ENCODE data around the gene TESMIN. TPM values are rescaled to one million over a fixed set of nuclear protein-coding genes. Genes with fewer than 3 reads are reported as not detected.

Gene TESMIN
- total RNA-seq, 1 donor from 2014 or later: not detected

DNA sequence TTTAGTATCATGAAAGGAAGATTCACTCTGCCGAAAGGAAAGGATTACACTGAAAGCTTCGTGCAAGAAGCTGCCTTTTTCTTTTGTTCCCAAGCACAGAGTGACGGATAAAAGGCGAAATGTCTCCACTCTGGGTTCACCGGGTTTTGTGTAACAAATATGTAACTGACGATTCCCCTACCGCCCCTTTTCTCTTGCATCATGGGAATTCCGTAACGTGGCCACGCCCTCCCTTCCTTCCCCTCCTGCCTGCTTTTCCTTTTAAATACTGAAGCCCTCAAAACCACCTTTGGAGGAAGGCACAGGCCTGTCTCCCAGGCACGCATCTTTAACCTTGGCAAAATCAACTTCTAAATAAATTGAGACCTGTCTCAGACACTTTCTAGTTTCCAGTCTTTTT, 16.4 kb upstream of the TESMIN start:
- H3K36me3 ChIP-seq: peaks cover 88 to 95% of the 10 kb centered on the region in 2 donors
- no peak overlapping the region for H3K27ac ChIP-seq
- DNase-seq (ENCODE audit: low spot score in 2 of 2): no peak
- TF ChIP-seq, protein P1, sequence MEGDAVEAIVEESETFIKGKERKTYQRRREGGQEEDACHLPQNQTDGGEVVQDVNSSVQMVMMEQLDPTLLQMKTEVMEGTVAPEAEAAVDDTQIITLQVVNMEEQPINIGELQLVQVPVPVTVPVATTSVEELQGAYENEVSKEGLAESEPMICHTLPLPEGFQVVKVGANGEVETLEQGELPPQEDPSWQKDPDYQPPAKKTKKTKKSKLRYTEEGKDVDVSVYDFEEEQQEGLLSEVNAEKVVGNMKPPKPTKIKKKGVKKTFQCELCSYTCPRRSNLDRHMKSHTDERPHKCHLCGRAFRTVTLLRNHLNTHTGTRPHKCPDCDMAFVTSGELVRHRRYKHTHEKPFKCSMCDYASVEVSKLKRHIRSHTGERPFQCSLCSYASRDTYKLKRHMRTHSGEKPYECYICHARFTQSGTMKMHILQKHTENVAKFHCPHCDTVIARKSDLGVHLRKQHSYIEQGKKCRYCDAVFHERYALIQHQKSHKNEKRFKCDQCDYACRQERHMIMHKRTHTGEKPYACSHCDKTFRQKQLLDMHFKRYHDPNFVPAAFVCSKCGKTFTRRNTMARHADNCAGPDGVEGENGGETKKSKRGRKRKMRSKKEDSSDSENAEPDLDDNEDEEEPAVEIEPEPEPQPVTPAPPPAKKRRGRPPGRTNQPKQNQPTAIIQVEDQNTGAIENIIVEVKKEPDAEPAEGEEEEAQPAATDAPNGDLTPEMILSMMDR (IDR thresholded peaks at IDR 0.05): no peak
- no peak overlapping the region for H3K4me3 ChIP-seq
- intact Hi-C loops (cut with DNase I): no loop called here
- H3K27me3 ChIP-seq: no peaks in the 10 kb centered on the region
- H3K9me3 ChIP-seq: no peaks in the 10 kb centered on the region
- no peaks in the 10 kb centered on the region for H3K4me1 ChIP-seq

GRCh38 chr11:68766786-68767185, 15.5 kb upstream of the TESMIN start:
- no peaks in the 10 kb centered on the region for H3K4me1 ChIP-seq
- DNase-seq (ENCODE audit: low spot score in 2 of 2): no peak
- H3K27ac ChIP-seq: no peak overlapping the region
- TF ChIP-seq, protein P1 (IDR thresholded peaks at IDR 0.05): no peak
- H3K9me3 ChIP-seq: no peaks in the 10 kb centered on the region
- peaks cover 88 to 95% of the 10 kb centered on the region in 2 donors for H3K36me3 ChIP-seq
- intact Hi-C loops (cut with DNase I): no loop called here
- no peak overlapping the region for H3K4me3 ChIP-seq
- no peaks in the 10 kb centered on the region for H3K27me3 ChIP-seq

DNA sequence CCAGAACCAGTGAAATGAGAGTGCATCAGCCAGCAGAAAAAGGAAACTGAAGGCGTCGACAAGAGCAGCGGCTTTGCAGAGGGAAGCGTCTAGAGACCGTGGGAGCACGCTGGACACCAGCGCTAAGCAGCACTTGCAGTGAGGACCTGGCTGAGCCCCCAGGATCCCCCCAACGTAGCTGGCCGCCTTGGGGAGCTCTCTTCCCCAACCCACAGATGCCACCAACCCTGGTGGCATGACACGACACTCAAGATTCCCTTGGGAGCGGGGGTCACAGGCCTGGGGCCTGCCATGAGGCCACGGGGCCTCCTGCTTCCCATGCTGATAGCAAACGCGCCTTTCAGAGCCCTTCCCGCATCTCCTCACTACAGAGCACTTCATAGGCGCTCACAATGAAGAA, 13.4 kb upstream of the TESMIN start:
- DNase-seq (ENCODE audit: low spot score in 2 of 2): no peak
- Histone ChIP-seq H3K27me3 (no peaks in the 10 kb centered on the region), H3K27ac (no peak overlapping the region), H3K4me3 (no peak overlapping the region), H3K4me1 (no peaks in the 10 kb centered on the region), H3K9me3 (no peaks in the 10 kb centered on the region), H3K36me3 (peaks cover 88 to 95% of the 10 kb centered on the region in 2 donors)
- TF ChIP-seq, protein P1 (IDR thresholded peaks at IDR 0.05): no peak
- intact Hi-C loops (cut with DNase I): no loop called here

GRCh38 chr11:68763926-68764657, 12.8 kb upstream of the TESMIN start:
- Histone ChIP-seq H3K4me3 (no peak overlapping the region), H3K4me1 (no peaks in the 10 kb centered on the region), H3K9me3 (no peaks in the 10 kb centered on the region), H3K27ac (no peak overlapping the region), H3K27me3 (no peaks in the 10 kb centered on the region), H3K36me3 (peaks cover 88 to 95% of the 10 kb centered on the region in 2 donors)
- TF ChIP-seq, protein P1 (IDR thresholded peaks at IDR 0.05): peak in 1 of 3 experiments; percentile 6
- intact Hi-C loops (cut with DNase I): no loop called here
- DNase-seq (ENCODE audit: low spot score in 2 of 2): no peak

- Histone ChIP-seq H3K4me3 (no peak overlapping the region), H3K27ac (no peak overlapping the region), H3K9me3 (no peaks in the 10 kb centered on the region), H3K36me3 (peaks cover 90 to 95% of the 10 kb centered on the region in 2 donors), H3K27me3 (no peaks in the 10 kb centered on the region), H3K4me1 (no peaks in the 10 kb centered on the region)
- no peak for DNase-seq (ENCODE audit: low spot score in 2 of 2)
- TF ChIP-seq, protein P1 (IDR thresholded peaks at IDR 0.05): no peak
- intact Hi-C loops (cut with DNase I): no loop called here
Observed at GRCh38 chr11:68763181-68763721, 11.9 kb upstream of the TESMIN start.

Data from ascending aorta (tissue), 2 donors.